Measurements from ENCODE around the gene LASP1.
"Not testable (repeated sequence)": the region's sequence is repeated elsewhere in the genome, so short reads cannot be mapped to it uniquely, and the experiment has no call there.

Gene LASP1

GRCh38 chr17:38939987-38940386 is 70.1 kb downstream of the LASP1 start:
- DNase-seq (ENCODE audit: insufficient read length, low spot score) = no peak
- no peak for TF ChIP-seq POLR2A (IDR thresholded peaks at IDR 0.05; ENCODE audit: low read depth, low read length)
- no peak for FAIRE-seq

DNA sequence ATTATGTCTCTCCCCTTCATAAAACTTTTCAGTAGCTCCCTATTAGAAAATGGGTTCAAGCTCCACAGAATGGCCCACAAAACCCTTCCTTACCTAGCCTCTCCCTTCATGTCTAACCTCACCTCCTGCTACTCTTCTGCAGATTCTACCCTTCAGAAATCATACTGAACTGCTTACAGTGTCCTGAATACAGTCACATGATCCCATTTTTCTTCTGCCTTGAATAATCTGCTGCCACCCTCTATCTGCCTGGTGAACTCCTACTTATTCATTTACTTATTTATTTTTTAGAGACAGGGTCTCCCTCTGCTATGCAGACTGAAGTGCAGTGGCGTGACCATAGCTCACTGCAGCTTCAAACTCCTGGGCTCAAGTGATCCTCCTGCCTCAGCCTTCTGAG is 70.5 kb downstream of the LASP1 start:
- no peak for FAIRE-seq
- DNase-seq (ENCODE audit: insufficient read length, low spot score) = no peak
- no peak for TF ChIP-seq POLR2A (IDR thresholded peaks at IDR 0.05; ENCODE audit: low read depth, low read length)

- FAIRE-seq (no peak), DNase-seq (ENCODE audit: insufficient read length, low spot score) (no peak)
- TF ChIP-seq POLR2A (IDR thresholded peaks at IDR 0.05; ENCODE audit: low read depth, low read length) = no peak
Measured at GRCh38 chr17:38942696-38943334, 73.0 kb downstream of the LASP1 start.

- FAIRE-seq (no peak), DNase-seq (ENCODE audit: insufficient read length, low spot score) (no peak)
- TF ChIP-seq POLR2A (IDR thresholded peaks at IDR 0.05; ENCODE audit: low read depth, low read length) = no peak
Measured at GRCh38 chr17:38943607-38944006, 73.7 kb downstream of the LASP1 start.

GRCh38 chr17:38947189-38947588 is 77.3 kb downstream of the LASP1 start:
- no peak for TF ChIP-seq POLR2A (IDR thresholded peaks at IDR 0.05; ENCODE audit: low read depth, low read length)
- no peak for FAIRE-seq
- DNase-seq (ENCODE audit: insufficient read length, low spot score) = no peak

- DNase-seq (ENCODE audit: insufficient read length, low spot score); FAIRE-seq: not testable (repeated sequence)
Measured at GRCh38 chr17:38953800-38954199, 83.9 kb downstream of the LASP1 start.

DNA sequence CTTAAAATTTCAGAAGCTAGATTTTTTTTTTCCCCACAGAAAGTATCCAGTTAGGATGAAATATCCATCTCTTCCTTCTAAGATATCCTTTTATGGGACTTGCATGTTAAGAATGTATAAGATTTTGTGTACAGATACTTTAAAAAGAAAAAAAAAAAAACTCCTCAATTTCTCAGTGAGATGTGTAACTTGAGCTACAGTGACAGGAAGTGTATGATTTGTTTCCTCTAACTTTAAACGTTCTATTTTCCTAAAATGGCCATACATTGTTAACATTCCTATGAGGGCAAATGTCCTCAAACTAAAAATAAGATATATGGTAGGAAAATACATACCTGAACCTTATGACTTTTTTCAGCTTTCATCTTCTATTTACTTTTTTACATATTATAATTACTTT is 88.5 kb downstream of the LASP1 start:
- FAIRE-seq = no peak

GRCh38 chr17:38958756-38959155 is 88.9 kb downstream of the LASP1 start:
- no peak for DNase-seq (ENCODE audit: insufficient read length, low spot score)
- no peak for TF ChIP-seq POLR2A (IDR thresholded peaks at IDR 0.05; ENCODE audit: low read depth, low read length)
- peak; percentile 27 for FAIRE-seq

More for the DNA sequence above, 88.5 kb downstream of the LASP1 start:
- no peak for TF ChIP-seq POLR2A (IDR thresholded peaks at IDR 0.05; ENCODE audit: low read depth, low read length)
- DNase-seq (ENCODE audit: insufficient read length, low spot score) = no peak

- FAIRE-seq (no peak), DNase-seq (ENCODE audit: insufficient read length, low spot score) (no peak)
- TF ChIP-seq POLR2A (IDR thresholded peaks at IDR 0.05; ENCODE audit: low read depth, low read length) = no peak
Measured at GRCh38 chr17:38959508-38959907, 89.7 kb downstream of the LASP1 start.

DNA sequence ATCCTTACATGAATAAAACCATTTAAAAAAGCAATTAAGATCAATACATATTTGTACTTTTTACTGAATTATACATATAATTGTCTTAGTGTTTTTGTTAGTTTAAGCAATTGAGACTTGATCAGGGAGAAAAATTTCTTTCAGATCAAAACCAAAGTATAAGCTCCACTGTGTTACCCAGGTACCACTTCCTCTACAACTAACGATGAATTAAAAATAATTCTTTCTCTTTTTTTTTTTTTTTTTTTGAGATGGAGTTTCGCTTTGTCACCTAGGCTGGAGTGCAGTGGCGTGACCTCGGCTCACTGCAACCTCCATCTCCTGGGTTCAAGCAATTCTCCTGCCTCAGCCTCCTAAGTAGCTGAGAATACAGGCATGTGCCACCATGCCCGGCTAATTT is 90.5 kb downstream of the LASP1 start:
- no peak for TF ChIP-seq POLR2A (IDR thresholded peaks at IDR 0.05; ENCODE audit: low read depth, low read length)
- DNase-seq (ENCODE audit: insufficient read length, low spot score) = no peak
- no peak for FAIRE-seq

GRCh38 chr17:38961413-38961812 is 91.6 kb downstream of the LASP1 start:
- no peak for DNase-seq (ENCODE audit: insufficient read length, low spot score)
- FAIRE-seq = peak; percentile 11
- no peak for TF ChIP-seq POLR2A (IDR thresholded peaks at IDR 0.05; ENCODE audit: low read depth, low read length)

GRCh38 chr17:38967290-38967738 is 97.5 kb downstream of the LASP1 start, which contains the start of gene FBXO47:
Gene FBXO47 (minus strand): TSS chr17:38967403. CDS start chr17:38963025, 4,378 bp downstream.
- FAIRE-seq = no peak
- peak; percentile 43 for DNase-seq (ENCODE audit: insufficient read length, low spot score)
- TF ChIP-seq POLR2A (IDR thresholded peaks at IDR 0.05; ENCODE audit: low read depth, low read length) = peak; percentile 39

DNA sequence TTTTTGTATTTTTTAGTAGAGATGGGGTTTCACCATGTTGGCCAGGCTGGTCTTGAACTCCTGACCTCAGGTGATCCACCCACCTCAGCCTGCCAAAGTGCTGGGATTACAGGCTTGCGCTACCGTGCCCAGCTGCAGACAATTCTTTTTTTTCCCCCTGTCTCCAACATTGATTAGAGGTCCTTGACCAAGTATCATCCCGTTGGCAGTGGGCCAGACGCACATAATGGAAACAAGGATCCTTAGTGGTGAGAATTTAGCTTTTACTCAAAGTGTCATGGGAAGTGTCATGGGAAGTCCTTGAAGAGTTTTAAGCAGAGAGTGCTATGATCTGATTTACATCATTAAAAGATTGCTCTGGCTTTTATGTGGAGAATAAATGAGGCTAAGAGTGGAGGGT is 99.4 kb downstream of the LASP1 start:
- TF ChIP-seq POLR2A (IDR thresholded peaks at IDR 0.05; ENCODE audit: low read depth, low read length) = no peak
- FAIRE-seq (no peak), DNase-seq (ENCODE audit: insufficient read length, low spot score) (no peak)

DNA sequence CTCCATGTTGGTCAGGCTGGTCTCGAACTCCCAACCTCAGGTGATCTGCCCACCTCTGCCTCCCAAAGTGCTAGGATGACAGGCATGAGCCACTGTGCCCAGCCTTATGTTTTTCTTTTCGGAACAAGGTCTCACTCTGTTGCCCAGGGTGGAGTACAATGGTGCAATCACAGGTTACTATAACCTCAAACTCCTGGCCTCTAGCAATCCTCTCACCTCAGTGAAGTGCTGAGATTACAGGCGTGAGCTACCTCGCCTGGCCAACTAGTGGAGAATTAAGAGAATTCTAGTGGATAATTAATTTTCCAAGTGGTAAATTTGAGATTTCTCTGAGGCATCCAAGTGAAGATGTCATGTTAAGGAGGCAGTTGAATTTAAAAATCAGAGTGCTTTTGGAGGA is 100.3 kb downstream of the LASP1 start:
- no peak for TF ChIP-seq POLR2A (IDR thresholded peaks at IDR 0.05; ENCODE audit: low read depth, low read length)
- DNase-seq (ENCODE audit: insufficient read length, low spot score) = no peak
- no peak for FAIRE-seq

DNA sequence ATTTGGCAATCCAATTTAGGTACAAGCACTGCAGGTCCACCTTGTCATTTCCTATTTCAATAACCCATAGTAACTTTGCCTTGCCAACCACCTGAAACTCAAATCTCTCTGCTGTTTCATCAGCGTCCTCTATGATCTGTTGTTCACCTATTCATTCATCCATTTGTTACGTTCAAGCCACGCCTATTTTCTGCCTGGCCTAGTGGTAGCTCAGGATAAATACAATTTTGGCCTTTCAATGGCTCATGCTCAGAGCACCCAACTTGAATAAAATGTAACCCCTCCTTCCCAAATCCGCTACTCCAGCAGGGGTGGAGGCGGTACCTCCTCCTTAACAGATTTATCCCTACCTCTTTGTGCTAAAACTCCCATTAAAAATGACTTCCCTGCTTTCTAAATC is 100.9 kb downstream of the LASP1 start:
- no peak for TF ChIP-seq POLR2A (IDR thresholded peaks at IDR 0.05; ENCODE audit: low read depth, low read length)
- DNase-seq (ENCODE audit: insufficient read length, low spot score) (no peak), FAIRE-seq (no peak)

Measured in H54 (cell line).